Measurements from ENCODE around the gene KCNJ9.
A peak's percentile ranks its signal among the peaks of the same experiment; 100 is the strongest.

The KCNJ9 gene

GRCh38 chr1:160092366-160093068, 11.2 kb downstream of the KCNJ9 start:
- Histone ChIP-seq H3K27ac (ENCODE audit: low read depth, low read length) (no peak overlapping the region), H3K36me3 (ENCODE audit: insufficient read depth, low read length) (peaks cover 25% of the 10 kb centered on the region), H3K27me3 (ENCODE audit: control insufficient read depth in 1 of 2, insufficient read depth in 2 of 2, low read length in 2 of 2) (no peaks in the 10 kb centered on the region), H3K4me3 (ENCODE audit: low read depth in 1 of 2, low read length in 2 of 2) (no peak overlapping the region), H3K9ac (ENCODE audit: low read length) (no peak overlapping the region), H3K4me1 (ENCODE audit: insufficient read depth, low read length) (peaks cover 16% of the 10 kb centered on the region), H3K9me3 (ENCODE audit: low read length) (no peaks in the 10 kb centered on the region)

GRCh38 chr1:160093069-160093395, 11.7 kb downstream of the KCNJ9 start:
- Histone ChIP-seq H3K9ac (ENCODE audit: low read length) (no peak overlapping the region), H3K4me1 (ENCODE audit: insufficient read depth, low read length) (peaks cover 20% of the 10 kb centered on the region), H3K36me3 (ENCODE audit: insufficient read depth, low read length) (peaks cover 25% of the 10 kb centered on the region), H3K27me3 (ENCODE audit: control insufficient read depth in 1 of 2, insufficient read depth in 2 of 2, low read length in 2 of 2) (no peaks in the 10 kb centered on the region), H3K4me3 (ENCODE audit: low read depth in 1 of 2, low read length in 2 of 2) (no peak overlapping the region), H3K9me3 (ENCODE audit: low read length) (no peaks in the 10 kb centered on the region), H3K27ac (ENCODE audit: low read depth, low read length) (no peak overlapping the region)

- Histone ChIP-seq H3K27me3 (ENCODE audit: control insufficient read depth in 1 of 2, insufficient read depth in 2 of 2, low read length in 2 of 2) (no peaks in the 10 kb centered on the region), H3K9me3 (ENCODE audit: low read length) (no peaks in the 10 kb centered on the region), H3K27ac (ENCODE audit: low read depth, low read length) (no peak overlapping the region), H3K4me3 (ENCODE audit: low read depth in 1 of 2, low read length in 2 of 2) (no peak overlapping the region), H3K9ac (ENCODE audit: low read length) (no peak overlapping the region), H3K4me1 (ENCODE audit: insufficient read depth, low read length) (peaks cover 20% of the 10 kb centered on the region), H3K36me3 (ENCODE audit: insufficient read depth, low read length) (peaks cover 25% of the 10 kb centered on the region)
Observed at GRCh38 chr1:160093624-160094290, 12.4 kb downstream of the KCNJ9 start.

- Histone ChIP-seq H3K36me3 (ENCODE audit: insufficient read depth, low read length) (peaks cover 25% of the 10 kb centered on the region), H3K9ac (ENCODE audit: low read length) (no peak overlapping the region), H3K4me1 (ENCODE audit: insufficient read depth, low read length) (peaks cover 23% of the 10 kb centered on the region), H3K27me3 (ENCODE audit: control insufficient read depth in 1 of 2, insufficient read depth in 2 of 2, low read length in 2 of 2) (no peaks in the 10 kb centered on the region), H3K27ac (ENCODE audit: low read depth, low read length) (no peak overlapping the region), H3K4me3 (ENCODE audit: low read depth in 1 of 2, low read length in 2 of 2) (no peak overlapping the region), H3K9me3 (ENCODE audit: low read length) (no peaks in the 10 kb centered on the region)
Observed at GRCh38 chr1:160094291-160094625, 12.9 kb downstream of the KCNJ9 start.

GRCh38 chr1:160094806-160095205, 13.5 kb downstream of the KCNJ9 start:
- Histone ChIP-seq H3K27ac (ENCODE audit: low read depth, low read length) (no peak overlapping the region), H3K4me1 (ENCODE audit: insufficient read depth, low read length) (peaks cover 28% of the 10 kb centered on the region), H3K4me3 (ENCODE audit: low read depth in 1 of 2, low read length in 2 of 2) (no peak overlapping the region), H3K27me3 (ENCODE audit: control insufficient read depth in 1 of 2, insufficient read depth in 2 of 2, low read length in 2 of 2) (no peaks in the 10 kb centered on the region), H3K36me3 (ENCODE audit: insufficient read depth, low read length) (peaks cover 25% of the 10 kb centered on the region), H3K9me3 (ENCODE audit: low read length) (no peaks in the 10 kb centered on the region), H3K9ac (ENCODE audit: low read length) (no peak overlapping the region)

GRCh38 chr1:160095382-160096105, 14.2 kb downstream of the KCNJ9 start:
- Histone ChIP-seq H3K27ac (ENCODE audit: low read depth, low read length) (no peak overlapping the region), H3K4me3 (ENCODE audit: low read depth in 1 of 2, low read length in 2 of 2) (no peak overlapping the region), H3K27me3 (ENCODE audit: control insufficient read depth in 1 of 2, insufficient read depth in 2 of 2, low read length in 2 of 2) (no peaks in the 10 kb centered on the region), H3K9ac (ENCODE audit: low read length) (no peak overlapping the region), H3K4me1 (ENCODE audit: insufficient read depth, low read length) (peaks cover 28% of the 10 kb centered on the region), H3K9me3 (ENCODE audit: low read length) (no peaks in the 10 kb centered on the region), H3K36me3 (ENCODE audit: insufficient read depth, low read length) (peaks cover 25% of the 10 kb centered on the region)

GRCh38 chr1:160096274-160097116, 15.2 kb downstream of the KCNJ9 start:
- peaks cover 37% of the 10 kb centered on the region for H3K4me1 ChIP-seq (ENCODE audit: insufficient read depth, low read length)
- peaks cover 25% of the 10 kb centered on the region for H3K36me3 ChIP-seq (ENCODE audit: insufficient read depth, low read length)
- H3K9me3 ChIP-seq (ENCODE audit: low read length) = no peaks in the 10 kb centered on the region
- peak overlapping the region in 1 of 2 donors; percentile 90 for H3K4me3 ChIP-seq (ENCODE audit: low read depth in 1 of 2, low read length in 2 of 2)
- no peak overlapping the region for H3K27ac ChIP-seq (ENCODE audit: low read depth, low read length)
- peak overlapping the region; percentile 16 for H3K9ac ChIP-seq (ENCODE audit: low read length)
- H3K27me3 ChIP-seq (ENCODE audit: control insufficient read depth in 1 of 2, insufficient read depth in 2 of 2, low read length in 2 of 2) = no peaks in the 10 kb centered on the region

GRCh38 chr1:160097151-160097910, 16.0 kb downstream of the KCNJ9 start:
- Histone ChIP-seq H3K27ac (ENCODE audit: low read depth, low read length) (peak overlapping the region; percentile 89), H3K4me3 (ENCODE audit: low read depth in 1 of 2, low read length in 2 of 2) (peak overlapping the region; percentile 86 to 90)

GRCh38 chr1:160097911-160098851, 16.8 kb downstream of the KCNJ9 start, which contains the start of gene IGSF8:
IGSF8 (minus strand) TSS chr1:160098619; CDS start chr1:160098472, 147 bp downstream.
- Histone ChIP-seq H3K27me3 (ENCODE audit: control insufficient read depth in 1 of 2, insufficient read depth in 2 of 2, low read length in 2 of 2) (no peaks in the 10 kb centered on the region), H3K9ac (ENCODE audit: low read length) (peak within 1 kb of the TSS; percentile 89), H3K4me1 (ENCODE audit: insufficient read depth, low read length) (peaks cover 54% of the 10 kb centered on the region), H3K4me3 (ENCODE audit: low read depth in 1 of 2, low read length in 2 of 2) (peak within 1 kb of the TSS; percentile 86 to 90), H3K27ac (ENCODE audit: low read depth, low read length) (peak within 1 kb of the TSS; percentile 94), H3K36me3 (ENCODE audit: insufficient read depth, low read length) (peaks cover 10% of the 10 kb centered on the region), H3K9me3 (ENCODE audit: low read length) (no peaks in the 10 kb centered on the region)

More at GRCh38 chr1:160097151-160097910, 16.0 kb downstream of the KCNJ9 start:
- Histone ChIP-seq H3K36me3 (ENCODE audit: insufficient read depth, low read length) (peaks cover 16% of the 10 kb centered on the region), H3K9ac (ENCODE audit: low read length) (peak overlapping the region; percentile 89), H3K4me1 (ENCODE audit: insufficient read depth, low read length) (peaks cover 45% of the 10 kb centered on the region), H3K9me3 (ENCODE audit: low read length) (no peaks in the 10 kb centered on the region), H3K27me3 (ENCODE audit: control insufficient read depth in 1 of 2, insufficient read depth in 2 of 2, low read length in 2 of 2) (no peaks in the 10 kb centered on the region)
